Measurements from ENCODE around the gene FRMD7.

The FRMD7 gene

DNA sequence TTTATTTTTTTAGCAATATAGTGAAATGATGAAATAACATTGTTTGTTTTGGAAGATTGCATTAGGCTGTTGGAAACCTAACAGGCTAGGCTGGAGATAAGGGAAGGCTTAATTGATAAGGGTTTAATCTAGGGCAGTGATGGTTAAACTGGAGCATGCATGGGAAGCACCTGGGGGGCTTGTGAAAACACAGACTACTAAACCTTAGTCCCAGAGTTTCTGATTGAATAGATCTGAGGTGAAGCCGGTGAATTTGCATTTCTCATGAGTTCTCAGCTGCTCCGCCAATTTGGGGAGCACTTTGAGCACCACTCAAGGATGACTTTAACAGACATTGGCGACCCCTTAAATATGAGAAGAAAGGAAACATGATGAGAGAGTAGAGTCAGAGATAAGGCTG lies 93.2 kb downstream of the FRMD7 start:
- DNase-seq (ENCODE audit: low read depth): no peak

DNA sequence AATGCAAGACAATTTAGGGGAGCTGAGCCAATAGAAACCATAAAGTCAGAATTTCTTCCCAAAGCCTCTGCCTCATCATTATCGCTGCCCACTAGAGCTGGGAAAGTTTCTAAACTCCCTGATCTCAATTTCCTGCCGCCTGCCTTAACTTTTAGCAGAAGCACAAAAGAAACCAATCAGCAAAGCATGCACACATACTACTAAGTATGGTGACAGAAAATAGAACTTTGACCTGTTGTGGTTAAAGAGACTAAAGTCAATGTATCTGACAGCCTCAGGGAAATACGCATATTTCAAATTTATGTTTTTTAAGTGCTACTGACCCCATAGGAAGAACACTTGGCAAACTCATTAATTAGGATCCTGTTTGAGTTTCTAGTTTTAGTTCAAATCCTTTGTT lies 94.7 kb downstream of the FRMD7 start:
- DNase-seq (ENCODE audit: low read depth): no peak

DNA sequence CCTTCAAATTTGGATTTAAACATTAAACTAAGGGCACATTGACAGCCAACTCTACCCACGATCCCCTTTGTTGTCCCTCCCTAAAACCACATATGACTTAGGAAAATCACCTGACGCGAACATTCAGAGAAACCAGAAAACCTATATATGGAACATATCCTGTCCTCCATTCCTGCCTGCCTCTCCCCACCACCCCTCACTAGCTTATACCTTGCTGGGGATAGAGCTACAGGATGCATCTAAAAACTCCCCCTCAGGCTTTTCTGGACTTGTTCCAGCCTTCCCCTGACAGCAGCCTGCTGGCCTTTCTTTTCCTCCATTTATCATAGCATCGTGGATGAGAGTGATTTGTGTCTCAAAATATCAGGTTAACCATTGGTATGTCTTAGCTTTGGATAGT lies 96.0 kb downstream of the FRMD7 start:
- no peak for DNase-seq (ENCODE audit: low read depth)

DNA sequence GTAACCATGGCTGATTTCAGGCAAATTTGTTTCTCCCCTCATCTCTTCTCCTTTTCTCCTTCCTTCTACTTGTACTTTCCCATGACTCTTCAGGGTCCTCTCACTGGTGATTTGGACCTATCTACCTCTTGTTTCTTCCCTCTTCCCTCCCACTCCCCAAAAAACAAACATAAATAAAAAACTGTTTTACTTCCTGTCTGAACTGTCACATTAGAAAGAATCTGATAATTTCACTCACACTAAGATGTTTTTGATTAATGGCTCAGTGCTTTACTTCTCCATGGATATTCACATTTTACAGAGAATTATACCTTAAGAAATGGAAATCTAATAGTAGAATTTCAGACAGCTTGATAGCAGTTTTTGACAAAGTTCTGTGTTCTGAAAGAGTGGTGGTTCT lies 97.6 kb downstream of the FRMD7 start:
- no peak for DNase-seq (ENCODE audit: low read depth)
